Measurements from ENCODE around the gene ERP27. TPM values are rescaled to one million over a fixed set of nuclear protein-coding genes. Genes with fewer than 3 reads are reported as not detected.

ERP27 gene
- total RNA-seq, 4 donors from 2014 or later = 0.47 to 3.5 (median 1.6) TPM

- 90 to 94% methylated on average over 1 of the region's 1 CpG for WGBS, 2 donors
- TF ChIP-seq CTCF (IDR thresholded peaks at IDR 0.05) = no peak
- TF ChIP-seq POLR2A (IDR thresholded peaks at IDR 0.05) = no peak
- DNase-seq (ENCODE audit: low spot score in 2 of 2) = no peak
- no peak overlapping the region for H3K4me3 ChIP-seq (ENCODE audit: low read depth, poor library complexity, severe bottlenecking)
- intact Hi-C loops (cut with DNase I; ENCODE audit: low total_unique reads) = no loop called here
Measured at GRCh38 chr12:14871886-14872285, 66.5 kb downstream of the ERP27 start.

GRCh38 chr12:14871247-14871646 is 67.1 kb downstream of the ERP27 start:
- DNase-seq (ENCODE audit: low spot score in 2 of 2) = no peak
- no peak for TF ChIP-seq POLR2A (IDR thresholded peaks at IDR 0.05)
- no peak for TF ChIP-seq CTCF (IDR thresholded peaks at IDR 0.05)
- 91 to 93% methylated on average over 1 of the region's 1 CpG for WGBS, 2 donors
- H3K4me3 ChIP-seq (ENCODE audit: low read depth, poor library complexity, severe bottlenecking) = no peak overlapping the region
- intact Hi-C loops (cut with DNase I; ENCODE audit: low total_unique reads) = no loop called here

GRCh38 chr12:14868916-14869506 is 69.3 kb downstream of the ERP27 start:
- intact Hi-C loops (cut with DNase I; ENCODE audit: low total_unique reads) = no loop called here
- 85 to 95% methylated on average over 2 to 3 of the region's 3 CpGs for WGBS, 2 donors
- TF ChIP-seq CTCF (IDR thresholded peaks at IDR 0.05) (no peak), POLR2A (IDR thresholded peaks at IDR 0.05) (no peak)
- no peak overlapping the region for H3K4me3 ChIP-seq (ENCODE audit: low read depth, poor library complexity, severe bottlenecking)
- DNase-seq (ENCODE audit: low spot score in 2 of 2) = no peak

Other genes with a start within 250 kb of the ERP27 start
- 1 to 10 TPM in 1 of 4 donors, under 1 TPM in 2, not detected in 1; 0.45 to 1.3 (median 0.99) TPM for gene GUCY2C, start 241.9 kb downstream of the ERP27 start, total RNA-seq
- gene WBP11, start 135.1 kb downstream of the ERP27 start, total RNA-seq = 10 to 100 TPM; 12.1 to 23.2 (median 21.0) TPM
- under 1 TPM in 2 of 4 donors, not detected in 2; 0.49 to 0.62 TPM for gene C12orf60, start 134.9 kb downstream of the ERP27 start, total RNA-seq
- gene SMCO3, start 124.4 kb downstream of the ERP27 start, total RNA-seq = under 1 TPM in 1 of 4 donors, not detected in 3; 0.34 TPM
- gene ART4, start 95.0 kb downstream of the ERP27 start, total RNA-seq = under 1 TPM in 3 of 4 donors, not detected in 1; 0.17 to 0.42 (median 0.17) TPM
- gene MGP, start 52.7 kb downstream of the ERP27 start, total RNA-seq = 100 to 1,000 TPM in 2 of 4 donors, 10 to 100 TPM in 2; 42.8 to 143 (median 80.2) TPM
- gene ARHGDIB, start 23.1 kb upstream of the ERP27 start, total RNA-seq = 10 to 100 TPM; 44.9 to 84.7 (median 82.1) TPM
- gene PDE6H, start 34.5 kb upstream of the ERP27 start, total RNA-seq = not detected